Natural killer cell (primary cell): ENCODE measurements around the gene PGF. TPM values are rescaled to one million over a fixed set of nuclear protein-coding genes. Genes with fewer than 3 reads are reported as not detected.

ENCODE experiments used
- ATAC-seq, 3 donors: fragments of 150-1000 bp in 2 of 3; fragments of 200-7000 bp in 1 of 3; cut with Tn5 transposase; 1 replicate in 1 of 3; 2 replicates in 2 of 3; pipeline ENCODE4 v1.10.0; 2021; ENCODE audit warnings: mild to moderate bottlenecking in 2 of 3, moderate library complexity in 2 of 3
- DNase-seq, 2 donors: peaks; one replicate each; pipeline versions ENCODE4 v3.0.0 to v3.0.0-alpha.2; 2013 to 2021; ENCODE audit warnings: mixed read lengths in 1 of 2
- H3K27ac ChIP-seq: one replicate; pipeline ENCODE4 v1.5.1; 2013; ENCODE audit warnings: mild to moderate bottlenecking, low read length
- H3K27me3 ChIP-seq: one replicate; pipeline ENCODE4 v1.6.1; 2013; ENCODE audit warnings: low read length; ENCODE audit not compliant: control insufficient read depth, insufficient read depth
- H3K36me3 ChIP-seq: one replicate; pipeline ENCODE4 v1.6.1; 2013; ENCODE audit warnings: low read length; ENCODE audit not compliant: control insufficient read depth, insufficient read depth
- H3K4me1 ChIP-seq: one replicate; pipeline ENCODE4 v1.6.1; 2013; ENCODE audit warnings: low read length; ENCODE audit not compliant: control insufficient read depth, insufficient read depth
- H3K4me3 ChIP-seq: one replicate; pipeline ENCODE4 v1.5.1; 2013; ENCODE audit warnings: low read length
- H3K9me3 ChIP-seq: one replicate; pipeline ENCODE4 v1.6.1; 2013; ENCODE audit warnings: low read length; ENCODE audit not compliant: control insufficient read depth, insufficient read depth
- H3K27ac Mint-ChIP-seq, 2 donors: one replicate each; pipeline ENCODE4 v1.8.0; 2022; ENCODE audit warnings: mild to moderate bottlenecking in 2 of 2, mixed read lengths in 2 of 2, moderate library complexity in 1 of 2
- H3K27me3 Mint-ChIP-seq, 2 donors: one replicate each; pipeline ENCODE4 v1.8.0; 2022; ENCODE audit warnings: low read depth in 2 of 2, mixed read lengths in 2 of 2
- H3K36me3 Mint-ChIP-seq: one replicate; pipeline ENCODE4 v1.8.0; 2022; ENCODE audit warnings: mixed read lengths
- H3K4me1 Mint-ChIP-seq, 2 donors: one replicate each; pipeline ENCODE4 v1.8.0; 2022; ENCODE audit warnings: mixed read lengths in 2 of 2
- H3K4me3 Mint-ChIP-seq: one replicate; pipeline ENCODE4 v1.8.0; 2022; ENCODE audit warnings: mild to moderate bottlenecking, moderate library complexity, mixed read lengths
- H3K9me3 Mint-ChIP-seq, 2 donors: one replicate each; pipeline ENCODE4 v1.8.0; 2022; ENCODE audit warnings: mixed read lengths in 2 of 2
- CTCF ChIP-seq: fragments of 200-600 bp; IDR thresholded peaks from one replicate; pipeline ENCODE4 v1.8.0; 2022; ENCODE audit warnings: antibody characterized with exemption
- WGBS: methylation state at CpG from one replicate; pipeline ENCODE4 v1.1.7; 2013; ENCODE audit warnings: missing lambda C conversion rate; ENCODE audit not compliant: insufficient coverage; 5-methylcytosine and 5-hydroxymethylcytosine counted together
- intact Hi-C: fragments of 100-400 bp; cut with micrococcal nuclease; formaldehyde crosslinking; loops from one replicate; pipeline ENCODE4 v1.14.2; 2022
- total RNA-seq, 4 donors: library from RNA; stranded (reverse); fragments of 120-200 nt in 1 of 4; gene quantifications; one replicate each; pipeline versions ENCODE4 v1.2.3 to v1.2.4, GENCODE V29; 2013 to 2022

PGF gene
- total RNA-seq, 3 donors from 2014 or later (not counting 1 experiment from before 2014, with no cell fraction given) = 0.33 to 0.34 TPM; not detected in 1

GRCh38 chr14:74913393-74913910 is 41.9 kb downstream of the PGF start:
- no peaks in the 10 kb centered on the region for H3K27me3 Mint-ChIP-seq
- H3K27ac ChIP-seq = no peak overlapping the region
- H3K36me3 ChIP-seq = no peaks in the 10 kb centered on the region
- no peaks in the 10 kb centered on the region for H3K9me3 Mint-ChIP-seq
- WGBS = 73% methylated on average over 5 of the region's 5 CpGs
- no peaks in the 10 kb centered on the region for H3K4me1 ChIP-seq
- H3K4me3 ChIP-seq = no peak overlapping the region
- DNase-seq (no peak), ATAC-seq (no peak)
- no peaks in the 10 kb centered on the region for H3K4me1 Mint-ChIP-seq
- H3K36me3 Mint-ChIP-seq = no peaks in the 10 kb centered on the region
- H3K9me3 ChIP-seq = no peaks in the 10 kb centered on the region
- no peaks in the 10 kb centered on the region for H3K27me3 ChIP-seq
- no peak overlapping the region for H3K27ac Mint-ChIP-seq
- intact Hi-C loops = no loop called here
- TF ChIP-seq CTCF = no peak
- no peak overlapping the region for H3K4me3 Mint-ChIP-seq

- DNase-seq = no peak
- H3K27ac Mint-ChIP-seq = no peak overlapping the region
- H3K4me1 Mint-ChIP-seq = no peaks in the 10 kb centered on the region
- peaks cover 5% of the 10 kb centered on the region for H3K4me1 ChIP-seq
- no peak overlapping the region for H3K4me3 Mint-ChIP-seq
- no peak overlapping the region for H3K27ac ChIP-seq
- intact Hi-C loops = no loop called here
- no peaks in the 10 kb centered on the region for H3K9me3 ChIP-seq
- no peaks in the 10 kb centered on the region for H3K27me3 Mint-ChIP-seq
- no peak for TF ChIP-seq CTCF
- no peak for ATAC-seq
- no peaks in the 10 kb centered on the region for H3K36me3 ChIP-seq
- no peaks in the 10 kb centered on the region for H3K36me3 Mint-ChIP-seq
- 95% methylated on average over 9 of the region's 10 CpGs for WGBS
- no peaks in the 10 kb centered on the region for H3K27me3 ChIP-seq
- H3K9me3 Mint-ChIP-seq = no peaks in the 10 kb centered on the region
- no peak overlapping the region for H3K4me3 ChIP-seq
Observed at GRCh38 chr14:74912801-74913200, 42.6 kb downstream of the PGF start.

GRCh38 chr14:74912111-74912510 is 43.3 kb downstream of the PGF start:
- Mint-ChIP-seq H3K27me3 (no peaks in the 10 kb centered on the region), H3K9me3 (no peaks in the 10 kb centered on the region), H3K4me3 (no peak overlapping the region), H3K4me1 (peaks cover 0 to 3% of the 10 kb centered on the region in 2 donors), H3K27ac (no peak overlapping the region), H3K36me3 (no peaks in the 10 kb centered on the region)
- DNase-seq (no peak), ATAC-seq (no peak)
- Histone ChIP-seq H3K9me3 (no peaks in the 10 kb centered on the region), H3K4me1 (peaks cover 12% of the 10 kb centered on the region), H3K27me3 (no peaks in the 10 kb centered on the region), H3K36me3 (no peaks in the 10 kb centered on the region), H3K27ac (no peak overlapping the region), H3K4me3 (no peak overlapping the region)
- no peak for TF ChIP-seq CTCF
- intact Hi-C loops = no loop called here
- WGBS = 84% methylated on average over 6 of the region's 6 CpGs

- H3K4me3 Mint-ChIP-seq = no peak overlapping the region
Observed at GRCh38 chr14:74911704-74912103, 43.7 kb downstream of the PGF start.

More at GRCh38 chr14:74911704-74912103, 43.7 kb downstream of the PGF start:
- H3K36me3 ChIP-seq = no peaks in the 10 kb centered on the region
- H3K4me3 ChIP-seq = no peak overlapping the region
- Mint-ChIP-seq H3K9me3 (no peaks in the 10 kb centered on the region), H3K36me3 (no peaks in the 10 kb centered on the region), H3K27me3 (no peaks in the 10 kb centered on the region), H3K27ac (no peak overlapping the region), H3K4me1 (peaks cover 0 to 6% of the 10 kb centered on the region in 2 donors)
- no peak overlapping the region for H3K27ac ChIP-seq
- WGBS = 92% methylated on average over 5 of the region's 5 CpGs
- no peak for TF ChIP-seq CTCF
- no peaks in the 10 kb centered on the region for H3K27me3 ChIP-seq
- ATAC-seq (no peak), DNase-seq (no peak)
- intact Hi-C loops = no loop called here
- peaks cover 16% of the 10 kb centered on the region for H3K4me1 ChIP-seq
- no peaks in the 10 kb centered on the region for H3K9me3 ChIP-seq
